ENCODE data around the gene UBE2D2.
"Not testable (repeated sequence)": the region's sequence is repeated elsewhere in the genome, so short reads cannot be mapped to it uniquely, and the experiment has no call there.

Gene UBE2D2

DNA sequence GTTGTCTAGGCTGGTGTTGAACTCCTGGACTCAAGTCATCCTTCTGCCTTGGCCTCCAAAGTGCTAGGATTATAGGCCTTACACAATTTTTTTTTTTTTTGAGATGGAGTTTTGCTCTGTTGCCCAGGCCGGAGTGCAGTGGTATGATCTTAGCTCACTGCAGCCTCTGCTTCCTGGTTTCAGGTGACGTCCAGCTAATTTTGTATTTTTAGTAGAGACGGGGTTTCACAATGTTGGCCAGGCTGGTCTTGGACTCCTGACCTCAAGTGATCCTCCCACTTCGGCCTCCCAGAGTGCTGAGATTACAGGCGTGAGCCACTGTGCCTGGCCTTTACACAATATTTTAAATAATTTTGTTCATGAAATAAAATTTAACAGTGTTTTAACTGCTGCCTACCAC is 21.0 kb downstream of the UBE2D2 start:
- Mint-ChIP-seq H3K4me1 (peaks cover 50% of the 10 kb centered on the region), H3K27ac (peak overlapping the region; percentile 37)

DNA sequence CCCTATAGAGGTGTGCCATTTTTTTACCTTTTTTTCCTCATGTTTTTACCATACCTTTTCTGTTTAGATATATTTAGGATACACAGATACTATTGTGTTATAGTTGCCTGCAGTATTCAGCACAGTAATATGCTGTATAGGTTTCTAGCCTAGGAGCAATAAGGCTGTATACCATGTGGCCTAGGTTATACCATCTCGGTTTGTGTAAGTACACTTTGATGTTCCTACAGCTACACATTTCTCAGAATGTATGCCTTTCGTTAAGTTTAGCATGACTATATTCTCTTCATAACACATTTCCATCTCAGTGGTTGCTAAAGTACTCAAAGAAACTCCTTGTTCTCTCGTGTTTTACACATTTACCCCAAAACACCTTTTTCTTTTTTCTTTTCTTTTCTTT is 23.0 kb downstream of the UBE2D2 start:
- peaks cover 46% of the 10 kb centered on the region for H3K4me1 Mint-ChIP-seq
- H3K9me3 Mint-ChIP-seq, result no peaks in the 10 kb centered on the region
- CTCF ChIA-PET, result no interaction called here
- no peaks in the 10 kb centered on the region for H3K27me3 Mint-ChIP-seq
- no peak for DNase-seq
- H3K36me3 Mint-ChIP-seq, result peaks cover 29% of the 10 kb centered on the region
- H3K4me3 Mint-ChIP-seq, result no peak overlapping the region
- H3K27ac Mint-ChIP-seq, result peak overlapping the region; percentile 60

More for the DNA sequence above, 21.0 kb downstream of the UBE2D2 start:
- not testable (repeated sequence) for H3K9me3 Mint-ChIP-seq, DNase-seq, H3K27me3 Mint-ChIP-seq, H3K4me3 Mint-ChIP-seq
- peaks cover 35% of the 10 kb centered on the region for H3K36me3 Mint-ChIP-seq
- CTCF ChIA-PET, result interaction anchor here (0.9 kb wide), 1 partner anchor 10 kb away, joined by 3 read pairs; no protein-coding TSS in a partner anchor

DNA sequence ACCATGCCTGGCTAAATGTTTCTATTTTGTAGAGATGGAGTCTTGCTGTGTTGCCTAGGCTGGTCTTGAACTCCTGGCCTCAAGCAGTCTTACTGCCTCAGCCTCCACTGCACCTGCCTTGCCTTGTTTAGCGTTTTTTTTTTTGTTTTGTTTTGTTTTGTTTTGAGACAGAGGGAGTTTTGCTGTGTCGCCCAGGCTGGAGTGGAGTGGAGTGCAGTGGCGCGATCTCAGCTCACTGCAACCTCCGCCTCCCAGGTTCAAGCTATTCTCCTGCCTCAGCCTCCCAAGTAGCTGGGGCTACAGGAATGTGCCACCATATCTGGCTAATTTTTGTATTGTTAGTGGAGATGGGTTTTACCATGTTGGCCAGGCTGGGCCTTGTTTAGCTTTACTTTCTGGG is 27.0 kb downstream of the UBE2D2 start:
- peak overlapping the region; percentile 37 for H3K27ac Mint-ChIP-seq
- DNase-seq, result not testable (repeated sequence)
- peaks cover 45% of the 10 kb centered on the region for H3K4me1 Mint-ChIP-seq

GRCh38 chr5:139588962-139589361 is 27.8 kb downstream of the UBE2D2 start:
- no peaks in the 10 kb centered on the region for H3K9me3 Mint-ChIP-seq
- H3K36me3 Mint-ChIP-seq, result peaks cover 25% of the 10 kb centered on the region
- peak overlapping the region; percentile 14 for H3K27ac Mint-ChIP-seq
- no peaks in the 10 kb centered on the region for H3K27me3 Mint-ChIP-seq
- peaks cover 37% of the 10 kb centered on the region for H3K4me1 Mint-ChIP-seq
- no peak for DNase-seq
- CTCF ChIA-PET, result interaction anchor here (0.7 to 0.9 kb wide), 2 partner anchors 24 to 62 kb away, joined by 3 read pairs; no protein-coding TSS in a partner anchor
- H3K4me3 Mint-ChIP-seq, result no peak overlapping the region

More for the DNA sequence above, 27.0 kb downstream of the UBE2D2 start:
- not testable (repeated sequence) for H3K27me3 Mint-ChIP-seq, H3K9me3 Mint-ChIP-seq, H3K4me3 Mint-ChIP-seq
- H3K36me3 Mint-ChIP-seq, result peaks cover 28% of the 10 kb centered on the region
- CTCF ChIA-PET, result interaction anchor here (0.7 to 0.9 kb wide), 2 partner anchors 23 to 63 kb away, joined by 3 read pairs; no protein-coding TSS in a partner anchor

GRCh38 chr5:139592289-139592688 is 31.1 kb downstream of the UBE2D2 start:
- Mint-ChIP-seq H3K4me1 (peaks cover 32% of the 10 kb centered on the region), H3K27me3 (no peaks in the 10 kb centered on the region), H3K4me3 (no peak overlapping the region)

GRCh38 chr5:139593076-139593475 is 31.9 kb downstream of the UBE2D2 start:
- CTCF ChIA-PET, result interaction anchor here (1.2 to 1.5 kb wide), 2 partner anchors 12 to 41 kb away, joined by 3 to 5 read pairs; no protein-coding TSS in a partner anchor

More at GRCh38 chr5:139592289-139592688, 31.1 kb downstream of the UBE2D2 start:
- no peak for DNase-seq
- CTCF ChIA-PET, result interaction anchor here (0.7 to 1.5 kb wide), 2 partner anchors 8 to 11 kb away, joined by 3 to 4 read pairs; no protein-coding TSS in a partner anchor
- H3K36me3 Mint-ChIP-seq, result peaks cover 25% of the 10 kb centered on the region
- no peaks in the 10 kb centered on the region for H3K9me3 Mint-ChIP-seq
- H3K27ac Mint-ChIP-seq, result no peak overlapping the region

DNA sequence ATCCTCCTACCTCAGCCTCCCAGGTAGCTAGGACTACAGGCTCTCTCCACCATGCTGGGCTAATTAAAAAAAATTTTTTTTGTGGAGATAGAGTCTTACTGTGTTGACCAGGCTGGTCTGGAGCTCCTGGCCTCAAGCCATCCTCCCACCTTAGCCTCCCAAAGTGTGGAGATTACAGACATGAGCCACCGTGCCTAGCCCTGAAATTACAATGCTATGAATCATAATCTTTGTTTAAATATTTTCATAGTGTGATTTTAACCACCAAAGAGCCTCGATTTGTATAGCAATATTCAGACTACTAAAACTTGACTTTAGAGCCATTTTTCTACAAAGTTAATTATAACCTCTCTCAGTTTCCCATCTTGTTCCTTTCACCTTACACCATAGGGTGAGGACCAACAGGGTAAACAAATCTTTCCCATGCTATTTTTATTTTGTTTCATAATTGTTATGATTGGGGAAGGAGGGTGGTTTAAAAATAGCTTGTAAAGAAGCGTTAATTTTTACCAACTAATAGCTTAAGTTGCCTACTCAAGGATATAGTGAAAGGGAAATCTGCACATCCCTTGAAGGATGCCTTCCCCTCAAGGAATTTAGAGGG is 32.7 kb downstream of the UBE2D2 start:
- peaks cover 38% of the 10 kb centered on the region for H3K4me1 Mint-ChIP-seq
- no peaks in the 10 kb centered on the region for H3K9me3 Mint-ChIP-seq
- H3K27ac Mint-ChIP-seq, result no peak overlapping the region
- no peaks in the 10 kb centered on the region for H3K27me3 Mint-ChIP-seq
- CTCF ChIA-PET, result interaction anchor here (1.2 to 1.5 kb wide), 2 partner anchors 11 to 40 kb away, joined by 3 to 5 read pairs; no protein-coding TSS in a partner anchor
- no peak for DNase-seq
- H3K4me3 Mint-ChIP-seq, result no peak overlapping the region
- H3K36me3 Mint-ChIP-seq, result peaks cover 27% of the 10 kb centered on the region

More at GRCh38 chr5:139593076-139593475, 31.9 kb downstream of the UBE2D2 start:
- DNase-seq, H3K27me3 Mint-ChIP-seq, H3K4me3 Mint-ChIP-seq, H3K9me3 Mint-ChIP-seq, H3K27ac Mint-ChIP-seq: not testable (repeated sequence)
- peaks cover 35% of the 10 kb centered on the region for H3K4me1 Mint-ChIP-seq
- peaks cover 25% of the 10 kb centered on the region for H3K36me3 Mint-ChIP-seq

DNA sequence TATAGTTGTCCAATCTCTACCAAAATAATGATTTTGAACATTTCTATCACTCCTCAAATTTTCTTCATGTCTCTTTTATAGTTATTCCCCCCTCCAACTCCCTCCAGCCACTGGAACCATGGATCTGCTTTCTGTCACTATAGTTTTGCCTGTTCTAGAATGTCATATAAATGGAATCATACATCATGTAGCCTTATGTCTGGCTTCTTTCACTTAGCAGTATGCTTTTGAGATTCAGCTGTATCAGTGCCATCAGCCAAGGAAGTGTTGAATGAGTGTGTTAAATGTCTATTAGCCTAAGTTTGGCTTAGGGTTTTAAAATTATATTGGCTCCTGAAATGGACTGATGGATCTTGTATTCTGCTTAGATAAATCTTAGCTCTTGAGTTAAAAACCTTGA is 36.0 kb downstream of the UBE2D2 start:
- Mint-ChIP-seq H3K9me3 (no peaks in the 10 kb centered on the region), H3K4me1 (peaks cover 27% of the 10 kb centered on the region), H3K4me3 (no peak overlapping the region), H3K36me3 (peaks cover 33% of the 10 kb centered on the region), H3K27me3 (no peaks in the 10 kb centered on the region), H3K27ac (peak overlapping the region; percentile 9)
- no peak for DNase-seq
- CTCF ChIA-PET, result interaction anchor here (0.6 to 1.1 kb wide), 2 partner anchors 22 to 37 kb away, joined by 3 read pairs; no protein-coding TSS in a partner anchor

DNA sequence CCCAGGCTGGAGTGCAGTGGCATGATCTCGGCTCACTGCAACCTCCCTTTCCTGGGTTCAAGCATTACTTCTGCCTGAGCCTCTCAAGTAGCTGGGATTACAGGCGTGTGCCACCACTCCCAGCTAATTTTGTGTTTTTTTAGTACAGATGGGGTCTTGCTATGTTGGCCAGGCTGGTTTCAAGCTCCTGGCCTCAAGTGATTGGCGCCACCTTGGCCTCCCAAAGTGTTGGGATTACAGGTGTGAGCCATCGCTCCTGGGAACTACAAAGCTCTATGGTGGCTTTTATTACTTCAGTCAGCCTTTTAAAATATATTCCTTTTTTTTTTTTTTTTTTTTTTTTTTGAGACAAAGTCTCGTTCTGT is 37.4 kb downstream of the UBE2D2 start:
- H3K27me3 Mint-ChIP-seq, H3K9me3 Mint-ChIP-seq, H3K4me3 Mint-ChIP-seq, DNase-seq: not testable (repeated sequence)
- peaks cover 37% of the 10 kb centered on the region for H3K36me3 Mint-ChIP-seq
- H3K27ac Mint-ChIP-seq, result peak overlapping the region; percentile 82
- CTCF ChIA-PET, result interaction anchor here (1.2 kb wide), 1 partner anchor 87 kb away, joined by 4 read pairs; no protein-coding TSS in a partner anchor
- peaks cover 25% of the 10 kb centered on the region for H3K4me1 Mint-ChIP-seq

GRCh38 chr5:139600336-139600949 is 39.3 kb downstream of the UBE2D2 start:
- Mint-ChIP-seq H3K9me3 (no peaks in the 10 kb centered on the region), H3K27me3 (no peaks in the 10 kb centered on the region), H3K36me3 (peaks cover 35% of the 10 kb centered on the region), H3K27ac (no peak overlapping the region), H3K4me3 (no peak overlapping the region), H3K4me1 (peaks cover 20% of the 10 kb centered on the region)
- no peak for DNase-seq
- CTCF ChIA-PET, result interaction anchor here (1.3 to 1.9 kb wide), 2 partner anchors 8 to 26 kb away, joined by 3 to 4 read pairs; no protein-coding TSS in a partner anchor

DNA sequence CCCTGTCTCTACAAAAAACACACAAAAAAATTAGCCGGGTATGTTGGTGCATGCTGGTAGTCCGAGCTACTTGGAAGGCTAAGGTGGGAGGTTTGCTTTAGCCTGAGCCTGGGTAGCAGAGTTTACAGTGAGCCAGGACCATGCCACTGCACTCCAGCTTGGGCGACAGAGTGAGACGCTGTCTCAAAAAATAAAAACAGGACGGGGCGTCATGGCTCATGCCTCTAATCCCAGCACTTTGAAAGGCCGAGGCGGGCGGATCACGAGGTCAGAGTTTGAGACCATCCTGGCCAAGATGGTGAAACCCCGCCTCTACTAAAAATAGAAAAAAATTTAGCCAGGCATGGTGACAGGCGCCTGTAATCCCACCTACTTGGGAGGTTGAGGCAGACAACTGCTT is 40.3 kb downstream of the UBE2D2 start:
- DNase-seq, result no peak
- Mint-ChIP-seq H3K9me3 (no peaks in the 10 kb centered on the region), H3K36me3 (peaks cover 38% of the 10 kb centered on the region), H3K27me3 (no peaks in the 10 kb centered on the region), H3K4me1 (peaks cover 23% of the 10 kb centered on the region), H3K27ac (no peak overlapping the region), H3K4me3 (no peak overlapping the region)
- CTCF ChIA-PET, result no interaction called here

DNA sequence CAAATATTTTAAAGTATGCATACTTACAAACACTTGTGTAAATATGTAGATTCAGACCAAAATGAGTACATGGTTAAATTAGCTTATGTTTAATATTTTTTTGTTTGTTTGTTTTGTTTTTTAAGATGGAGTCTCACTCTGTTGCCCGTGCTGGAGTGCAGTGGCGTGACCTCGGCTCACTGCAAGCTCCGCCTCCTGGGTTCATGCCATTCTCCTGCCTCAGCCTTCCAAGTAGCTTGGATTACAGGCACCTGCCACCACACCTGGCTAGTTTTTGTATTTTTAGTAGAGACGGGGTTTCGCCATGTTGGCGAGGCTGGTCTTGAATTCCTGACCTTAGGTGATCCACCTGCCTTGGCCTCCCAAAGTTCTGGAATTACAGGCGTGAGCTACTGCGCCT is 40.8 kb downstream of the UBE2D2 start:
- peaks cover 22% of the 10 kb centered on the region for H3K4me1 Mint-ChIP-seq
- H3K9me3 Mint-ChIP-seq, H3K27me3 Mint-ChIP-seq, H3K27ac Mint-ChIP-seq, H3K4me3 Mint-ChIP-seq, DNase-seq, CTCF ChIA-PET: not testable (repeated sequence)
- peaks cover 38% of the 10 kb centered on the region for H3K36me3 Mint-ChIP-seq

DNA sequence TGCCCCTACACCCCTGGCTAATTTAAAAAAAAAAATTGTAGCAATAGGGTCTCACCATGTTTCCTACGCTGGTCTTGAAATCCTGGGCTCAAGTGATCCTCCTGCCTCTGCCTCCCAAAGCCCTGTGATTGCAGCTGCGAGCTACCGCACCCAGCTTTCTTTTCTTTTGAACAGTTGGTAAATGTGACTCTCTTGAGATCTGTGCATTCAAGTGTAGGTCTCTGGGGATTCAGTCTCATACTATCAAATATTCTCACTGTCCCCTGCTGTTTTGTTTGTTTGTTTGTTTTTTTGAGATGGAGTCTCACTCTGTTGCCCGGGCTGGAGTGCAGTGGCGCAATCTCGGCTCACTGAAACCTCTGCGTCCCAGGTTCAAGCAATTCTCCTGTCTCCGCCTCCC is 44.7 kb downstream of the UBE2D2 start:
- Mint-ChIP-seq H3K4me1 (peaks cover 9% of the 10 kb centered on the region), H3K27ac (no peak overlapping the region), H3K9me3 (no peaks in the 10 kb centered on the region), H3K27me3 (no peaks in the 10 kb centered on the region), H3K36me3 (peaks cover 29% of the 10 kb centered on the region), H3K4me3 (no peak overlapping the region)
- DNase-seq, result no peak
- CTCF ChIA-PET, result interaction anchor here (0.8 to 1.6 kb wide), 3 partner anchors 29 to 92 kb away, joined by 4 to 6 read pairs (median 4); no protein-coding TSS in a partner anchor

DNA sequence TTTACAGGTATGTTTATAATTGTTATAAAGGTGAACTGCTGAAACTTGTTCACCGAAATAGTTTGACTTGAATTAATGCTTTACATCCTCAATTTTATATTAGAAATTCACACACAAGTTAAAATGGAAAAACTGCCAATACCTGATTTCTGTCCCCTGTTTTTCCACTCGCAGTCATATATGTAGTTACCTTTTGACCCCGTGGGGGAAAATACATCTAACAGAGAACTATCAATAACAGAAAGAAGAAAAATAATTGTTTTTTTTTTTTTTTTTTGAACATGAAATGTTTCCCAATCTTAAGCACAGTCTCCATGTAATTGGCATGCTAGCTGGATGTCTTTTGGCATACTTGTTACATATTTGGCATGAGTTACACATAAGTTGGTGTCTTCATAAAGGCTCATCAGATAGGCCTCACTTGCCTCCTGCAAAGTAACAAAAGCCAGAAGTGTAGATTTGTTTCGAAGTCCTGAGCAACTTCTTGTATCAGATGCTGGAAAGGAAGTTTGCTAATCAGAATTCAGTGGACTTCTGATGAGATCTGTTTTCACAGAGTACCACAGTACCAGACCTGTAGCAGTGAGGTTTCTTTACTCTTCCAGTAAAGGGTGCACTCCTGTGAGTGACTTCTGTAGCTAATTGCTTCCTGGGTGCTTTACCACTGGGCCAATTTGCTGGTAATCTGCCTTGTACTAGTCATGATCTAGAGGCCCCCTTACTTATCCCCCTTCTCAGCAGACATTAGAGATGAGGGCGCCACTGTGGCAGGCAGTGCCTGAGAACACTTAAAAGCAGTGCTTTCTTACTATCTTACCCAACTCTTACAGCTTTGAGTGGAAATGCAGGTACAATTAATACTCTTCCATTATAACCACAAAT is 50.8 kb downstream of the UBE2D2 start:
- CTCF ChIA-PET, result interaction anchor here (2.0 kb wide), 1 partner anchor 37 kb away, joined by 6 read pairs; no protein-coding TSS in a partner anchor
- H3K27me3 Mint-ChIP-seq, result no peaks in the 10 kb centered on the region
- no peak overlapping the region for H3K4me3 Mint-ChIP-seq
- DNase-seq, result no peak
- H3K9me3 Mint-ChIP-seq, result no peaks in the 10 kb centered on the region
- H3K4me1 Mint-ChIP-seq, result peaks cover 10% of the 10 kb centered on the region
- peaks cover 31% of the 10 kb centered on the region for H3K36me3 Mint-ChIP-seq
- no peak overlapping the region for H3K27ac Mint-ChIP-seq
